RWPE2 (cell line): Measurements from ENCODE around the gene CADM2.

ENCODE experiments used
- ATAC-seq: fragments of 200-7000 bp; cut with Tn5 transposase; 3 replicates; pipeline ENCODE4 v1.9.1; 2021; ENCODE audit warnings: low read depth
- DNase-seq: peaks from one replicate; pipeline ENCODE4 v3.0.0-alpha.2; 2020; ENCODE audit warnings: low spot score
- H3K27ac ChIP-seq: fragments of 450-650 bp; 2 replicates; pipeline ENCODE4 v1.5.1; 2017; ENCODE audit warnings: mild to moderate bottlenecking; ENCODE audit not compliant: poor library complexity, severe bottlenecking
- H3K27me3 ChIP-seq: fragments of 250-450 bp; sonication (Bioruptor Pico); 2 replicates; pipeline ENCODE4 v1.5.1; 2021; ENCODE audit warnings: mild to moderate bottlenecking, moderate library complexity; ENCODE audit not compliant: insufficient read depth, poor library complexity, severe bottlenecking
- H3K36me3 ChIP-seq: fragments of 250-450 bp; sonication (Bioruptor Pico); 2 replicates; pipeline ENCODE4 v1.5.1; 2020; ENCODE audit warnings: low read depth, mild to moderate bottlenecking, moderate library complexity
- H3K4me1 ChIP-seq: fragments of 250-450 bp; sonication (Bioruptor Pico); 2 replicates; pipeline ENCODE4 v1.5.1; 2021; ENCODE audit warnings: mild to moderate bottlenecking, moderate library complexity; ENCODE audit not compliant: insufficient read depth, poor library complexity, severe bottlenecking
- H3K4me3 ChIP-seq: fragments of 250-450 bp; sonication (Bioruptor Pico); 2 replicates; pipeline ENCODE4 v1.5.1; 2021; ENCODE audit warnings: mild to moderate bottlenecking, moderate library complexity; ENCODE audit not compliant: severe bottlenecking
- H3K9me3 ChIP-seq: fragments of 250-450 bp; sonication (Bioruptor Pico); 2 replicates; pipeline ENCODE4 v1.5.1; 2021; ENCODE audit warnings: mild to moderate bottlenecking, moderate library complexity; ENCODE audit not compliant: severe bottlenecking
- CTCF ChIP-seq: fragments of 450-650 bp; IDR thresholded peaks from one replicate; pipeline ENCODE4 v1.5.1; 2017; ENCODE audit warnings: mild to moderate bottlenecking, moderate library complexity; ENCODE audit not compliant: poor library complexity, severe bottlenecking

CADM2 gene

GRCh38 chr3:85244519-85244918, 285.7 kb downstream of the CADM2 start:
- H3K4me3 ChIP-seq = no peak overlapping the region
- no peaks in the 10 kb centered on the region for H3K9me3 ChIP-seq
- DNase-seq (no peak), ATAC-seq (no peak)
- H3K27me3 ChIP-seq = peaks cover 8% of the 10 kb centered on the region
- no peak for TF ChIP-seq CTCF
- no peaks in the 10 kb centered on the region for H3K36me3 ChIP-seq
- H3K27ac ChIP-seq = no peak overlapping the region
- no peaks in the 10 kb centered on the region for H3K4me1 ChIP-seq

- no peak for ATAC-seq
- no peak for TF ChIP-seq CTCF
- H3K27ac ChIP-seq = no peak overlapping the region
- H3K4me1 ChIP-seq = no peaks in the 10 kb centered on the region
- H3K36me3 ChIP-seq = no peaks in the 10 kb centered on the region
- no peak for DNase-seq
- no peak overlapping the region for H3K4me3 ChIP-seq
- no peaks in the 10 kb centered on the region for H3K27me3 ChIP-seq
- no peaks in the 10 kb centered on the region for H3K9me3 ChIP-seq
Observed at GRCh38 chr3:85251766-85252165, 293.0 kb downstream of the CADM2 start.

- no peak for ATAC-seq
- no peaks in the 10 kb centered on the region for H3K4me1 ChIP-seq
- DNase-seq = no peak
- H3K27me3 ChIP-seq = no peaks in the 10 kb centered on the region
- TF ChIP-seq CTCF = no peak
- H3K36me3 ChIP-seq = no peaks in the 10 kb centered on the region
- H3K27ac ChIP-seq = no peak overlapping the region
- no peaks in the 10 kb centered on the region for H3K9me3 ChIP-seq
- H3K4me3 ChIP-seq = no peak overlapping the region
Observed at GRCh38 chr3:85252686-85253085, 293.9 kb downstream of the CADM2 start.

- no peak overlapping the region for H3K27ac ChIP-seq
- H3K4me1 ChIP-seq = no peaks in the 10 kb centered on the region
- ATAC-seq (0 out of 3 replicates have a peak, but pooled peaks have one; percentile 41), DNase-seq (no peak)
- no peak overlapping the region for H3K4me3 ChIP-seq
- H3K27me3 ChIP-seq = no peaks in the 10 kb centered on the region
- no peak for TF ChIP-seq CTCF
- H3K36me3 ChIP-seq = no peaks in the 10 kb centered on the region
- H3K9me3 ChIP-seq = no peaks in the 10 kb centered on the region
Observed at GRCh38 chr3:85254738-85255137, 295.9 kb downstream of the CADM2 start.

GRCh38 chr3:85255949-85256348, 297.2 kb downstream of the CADM2 start:
- ATAC-seq (no peak), DNase-seq (no peak)
- no peak for TF ChIP-seq CTCF
- Histone ChIP-seq H3K4me3 (no peak overlapping the region), H3K27me3 (no peaks in the 10 kb centered on the region), H3K27ac (no peak overlapping the region), H3K36me3 (no peaks in the 10 kb centered on the region), H3K9me3 (no peaks in the 10 kb centered on the region), H3K4me1 (no peaks in the 10 kb centered on the region)
